K562 treated with DMSO at 1 percent for 12 hours (cell line): ENCODE data around the gene IL34. TPM values are rescaled to one million over a fixed set of nuclear protein-coding genes. Genes with fewer than 3 reads are reported as not detected.

Source experiments
- total RNA-seq: library from RNA; unstranded; fragments of 300-600 nt; gene quantifications from 2 replicates; pipeline ENCODE4 v1.2.3, GENCODE V29; 2022; ENCODE audit not compliant: insufficient read depth

IL34 gene
- not detected in 2 replicates for total RNA-seq

GRCh38 chr16:70646260-70647241 lies at the start of gene IL34:
Gene IL34, plus strand, starts transcription at chr16:70646559. Its CDS starts 389 bp downstream, at chr16:70646948.

GRCh38 chr16:70685938-70686375 lies 39.6 kb downstream of the IL34 start, which contains the start of gene MTSS2:
Gene MTSS2, minus strand, starts transcription at chr16:70686053. Its CDS starts 262 bp downstream, at chr16:70685791.

Other genes starting within 250 kb of the IL34 start
- 45.4 and 73.9 TPM in 2 replicates for gene ST3GAL2, start 207.5 kb upstream of the IL34 start, total RNA-seq
- gene FCSK, start 192.0 kb upstream of the IL34 start, total RNA-seq: 6.1 and 9.1 TPM in 2 replicates
- 61.3 and 74.2 TPM in 2 replicates for gene COG4, start 123.0 kb upstream of the IL34 start, total RNA-seq
- 57.0 and 75.1 TPM in 2 replicates for gene SF3B3, start 122.7 kb upstream of the IL34 start, total RNA-seq
- 10.6 and 49.5 TPM in 2 replicates for gene MTSS2, start 39.5 kb downstream of the IL34 start, total RNA-seq
- gene VAC14, start 154.6 kb downstream of the IL34 start, total RNA-seq: 37.8 and 54.3 TPM in 2 replicates